Measurements from ENCODE around the gene SUMF2. TPM values are rescaled to one million over a fixed set of nuclear protein-coding genes. Genes with fewer than 3 reads are reported as not detected.
"Not testable (repeated sequence)": the region's sequence is repeated elsewhere in the genome, so short reads cannot be mapped to it uniquely, and the experiment has no call there.

The SUMF2 gene
- 112 and 128 TPM in 2 replicates for total RNA-seq (2014; rRNA removed; shearing (Covaris generic))

DNA sequence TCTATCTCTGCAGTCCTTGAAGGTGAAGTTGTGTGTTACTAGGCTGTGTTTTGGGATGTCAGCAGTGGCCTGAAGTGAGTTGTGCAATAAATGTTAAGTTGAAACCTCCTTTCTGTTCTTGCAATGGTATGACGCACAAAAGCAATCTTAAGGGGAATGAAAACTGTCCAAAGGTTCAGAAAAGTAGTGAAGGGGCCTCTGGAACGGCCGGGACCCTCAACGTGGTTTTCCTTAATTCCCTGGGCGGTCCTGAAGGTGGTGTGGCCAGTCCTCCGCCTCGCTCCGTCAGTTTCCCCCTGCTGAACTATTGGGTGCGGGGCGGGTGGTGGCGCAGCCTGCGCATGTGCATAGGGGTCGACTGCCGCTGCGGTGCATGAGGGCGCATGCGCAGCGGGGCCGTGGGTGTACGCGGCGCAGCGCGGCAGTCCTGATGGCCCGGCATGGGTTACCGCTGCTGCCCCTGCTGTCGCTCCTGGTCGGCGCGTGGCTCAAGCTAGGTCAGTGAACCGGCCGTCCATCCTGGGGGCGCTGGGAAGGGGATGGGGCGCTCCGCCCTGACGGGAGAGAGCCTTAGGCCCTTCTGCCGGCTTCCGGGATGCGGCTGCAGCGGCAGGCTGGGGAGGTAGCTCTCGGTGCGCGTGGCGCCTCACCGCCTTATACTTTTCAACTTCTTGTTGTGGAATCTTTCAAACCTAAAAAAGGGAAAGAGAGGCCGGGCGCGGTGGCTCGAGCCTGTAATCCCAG, at the start of gene SUMF2:
SUMF2 (plus strand) TSS at position 405 of the 744 bp plus-strand sequence; CDS start at position 431, 26 bp downstream.
- DNase-seq (ENCODE audit: low spot score): peak; percentile 74

- not testable (repeated sequence) for DNase-seq (ENCODE audit: low spot score)
These were observed 47.1 kb upstream of the SUMF2 start for GRCh38 chr7:56017015-56017414.

DNA sequence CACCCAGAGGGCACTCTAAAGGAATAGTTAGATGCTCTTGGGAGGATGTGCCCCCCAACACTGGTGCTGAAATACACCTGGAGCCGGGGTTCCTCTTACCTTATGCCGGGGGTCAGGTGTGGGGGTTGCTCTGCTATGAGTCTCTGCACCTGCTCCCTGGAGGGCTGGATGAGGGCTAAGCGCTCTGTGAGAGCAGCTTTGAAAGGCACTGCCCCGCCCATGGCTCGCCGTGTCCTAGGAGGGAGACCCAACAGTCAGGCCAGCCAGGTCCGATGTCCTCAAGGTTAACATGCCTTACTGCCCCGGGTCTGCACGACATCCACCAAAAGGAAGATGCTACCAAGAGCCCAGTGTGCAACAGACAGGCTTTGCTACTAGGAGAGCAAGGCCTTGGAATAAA, 44.6 kb upstream of the SUMF2 start:
- DNase-seq (ENCODE audit: low spot score): no peak

DNA sequence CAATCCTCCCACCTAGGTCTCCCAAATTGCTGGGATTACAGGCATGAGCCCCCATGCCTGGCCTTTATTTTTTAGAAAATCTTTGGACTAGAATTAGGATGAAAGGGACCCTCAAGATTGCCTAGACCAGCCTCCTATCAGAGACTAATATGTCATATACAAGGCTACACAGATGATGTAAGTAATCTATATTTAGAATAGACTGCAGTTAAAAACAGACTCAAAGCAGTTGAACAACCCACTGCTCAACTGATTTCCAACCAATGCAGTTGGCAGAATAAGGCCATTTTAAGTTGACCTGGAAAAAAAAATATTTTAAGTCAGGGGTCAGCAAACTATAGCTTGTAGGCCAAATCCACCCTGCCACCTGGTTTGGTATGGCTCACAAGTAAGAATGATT, 40.6 kb upstream of the SUMF2 start:
- no peak for DNase-seq (ENCODE audit: low spot score)

DNA sequence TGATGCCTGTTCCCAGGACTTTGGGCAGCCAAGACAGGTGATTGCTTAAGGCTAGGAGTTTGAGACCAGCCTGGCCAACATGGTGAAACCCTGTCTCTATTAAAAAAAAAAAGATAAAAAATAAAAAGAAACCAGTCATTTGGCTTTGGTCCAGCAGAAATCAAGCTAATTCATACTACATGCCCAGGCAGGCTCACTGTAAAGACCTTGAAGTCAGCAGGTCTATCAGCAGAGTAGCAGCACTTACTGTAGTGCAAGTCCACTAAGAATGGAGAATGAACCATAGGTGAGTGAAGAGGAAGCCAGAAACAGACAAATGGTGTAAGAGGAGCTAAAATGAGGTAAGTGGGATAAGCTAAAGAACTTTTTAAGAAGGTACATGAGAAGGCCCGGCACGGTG, 37.5 kb upstream of the SUMF2 start:
- no peak for DNase-seq (ENCODE audit: low spot score)

- DNase-seq (ENCODE audit: low spot score): peak; percentile 27
These were observed 35.0 kb upstream of the SUMF2 start for GRCh38 chr7:56028942-56029630.

DNA sequence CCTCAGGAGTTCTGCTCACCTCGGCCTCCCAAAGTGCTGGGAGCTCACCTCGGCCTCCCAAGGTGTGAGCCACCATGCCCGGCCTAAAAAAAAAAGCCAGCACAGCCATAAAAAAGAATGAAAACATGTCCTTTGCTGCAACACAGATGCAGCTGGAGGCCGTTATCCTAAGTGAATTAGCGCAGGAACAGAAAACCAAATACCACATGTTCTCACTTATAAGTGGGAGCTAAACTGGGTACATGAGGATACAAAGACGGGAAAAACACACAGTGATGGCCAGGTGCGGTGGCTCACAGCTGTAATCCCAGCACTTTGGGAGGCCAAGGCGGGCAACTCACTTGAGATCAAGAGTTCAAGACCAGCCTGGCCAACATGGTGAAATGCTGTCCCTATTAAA, 33.7 kb upstream of the SUMF2 start:
- no peak for DNase-seq (ENCODE audit: low spot score)

GRCh38 chr7:56031556-56031955, 32.5 kb upstream of the SUMF2 start:
- not testable (repeated sequence) for DNase-seq (ENCODE audit: low spot score)

- DNase-seq (ENCODE audit: low spot score): not testable (repeated sequence)
These were observed 31.5 kb upstream of the SUMF2 start for GRCh38 chr7:56032578-56032977.

GRCh38 chr7:56033671-56034432, 30.2 kb upstream of the SUMF2 start:
- peak; percentile 83 for DNase-seq (ENCODE audit: low spot score)

DNA sequence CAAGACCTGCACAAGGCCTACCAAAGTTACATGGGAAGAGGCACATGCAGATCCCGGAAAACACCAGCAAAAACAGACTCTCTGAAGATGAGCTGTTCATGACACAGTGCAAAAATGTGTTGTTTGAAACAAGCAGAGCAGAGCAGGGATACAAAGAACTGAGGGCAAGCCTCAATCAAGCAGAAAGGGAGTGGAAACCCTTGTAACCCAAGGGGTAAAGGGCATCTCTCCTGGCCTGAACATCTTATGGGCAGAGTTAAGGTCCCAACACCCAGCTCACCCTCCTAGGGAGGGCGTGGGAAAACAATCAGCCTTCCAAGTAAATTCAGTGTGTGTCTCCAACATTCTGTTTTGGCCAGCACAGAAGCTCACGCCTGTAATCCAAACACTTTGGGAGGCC, 23.4 kb upstream of the SUMF2 start:
- DNase-seq (ENCODE audit: low spot score): no peak

DNA sequence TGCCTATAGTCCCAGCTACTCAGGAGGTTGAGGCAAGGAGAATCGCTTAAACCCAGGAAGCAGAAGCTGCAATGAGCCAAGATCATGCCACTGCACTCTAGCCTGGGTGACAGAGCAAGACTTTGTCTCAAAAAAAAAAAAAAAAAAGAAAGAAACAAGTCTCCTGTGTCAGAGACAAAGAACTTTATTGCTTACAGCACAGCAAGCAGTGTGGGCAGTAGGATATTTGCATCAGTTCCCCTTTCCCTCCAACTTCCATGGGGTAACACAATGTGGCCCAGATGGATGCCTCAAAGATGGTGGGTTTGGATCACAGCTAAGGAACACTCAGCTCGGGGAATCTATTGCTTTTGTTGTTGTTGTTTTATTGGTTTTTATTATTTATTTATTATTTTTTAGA, 18.3 kb upstream of the SUMF2 start:
- not testable (repeated sequence) for DNase-seq (ENCODE audit: low spot score)

- DNase-seq (ENCODE audit: low spot score): peak; percentile 50
These were observed 17.2 kb upstream of the SUMF2 start for GRCh38 chr7:56046721-56047445.

- DNase-seq (ENCODE audit: low spot score): not testable (repeated sequence)
These were observed 16.5 kb upstream of the SUMF2 start for GRCh38 chr7:56047446-56048116.

- no peak for DNase-seq (ENCODE audit: low spot score)
These were observed 15.8 kb upstream of the SUMF2 start for GRCh38 chr7:56048245-56048644.

DNA sequence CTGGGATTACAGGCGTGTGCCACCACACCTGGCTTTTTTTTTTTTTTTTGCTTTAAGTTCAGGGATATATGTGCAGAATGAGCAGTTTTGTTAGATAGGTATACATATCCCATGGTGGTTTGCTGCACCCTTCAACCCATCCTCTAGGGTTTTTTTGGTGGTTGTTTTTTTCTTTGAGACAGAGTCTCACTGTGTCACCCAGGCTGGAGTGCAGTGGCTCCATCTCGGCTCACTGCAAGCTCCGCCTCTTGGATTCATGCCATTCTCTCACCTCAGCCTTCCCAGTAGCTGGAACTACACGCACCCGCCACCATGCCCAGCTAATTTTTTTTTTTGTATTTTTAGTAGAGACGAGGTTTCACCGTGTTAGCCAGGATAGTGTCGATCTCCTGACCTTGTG, 15.3 kb upstream of the SUMF2 start:
- peak; percentile 35 for DNase-seq (ENCODE audit: low spot score)

GRCh38 chr7:56051053-56051338, 13.1 kb upstream of the SUMF2 start:
- DNase-seq (ENCODE audit: low spot score): no peak

DNA sequence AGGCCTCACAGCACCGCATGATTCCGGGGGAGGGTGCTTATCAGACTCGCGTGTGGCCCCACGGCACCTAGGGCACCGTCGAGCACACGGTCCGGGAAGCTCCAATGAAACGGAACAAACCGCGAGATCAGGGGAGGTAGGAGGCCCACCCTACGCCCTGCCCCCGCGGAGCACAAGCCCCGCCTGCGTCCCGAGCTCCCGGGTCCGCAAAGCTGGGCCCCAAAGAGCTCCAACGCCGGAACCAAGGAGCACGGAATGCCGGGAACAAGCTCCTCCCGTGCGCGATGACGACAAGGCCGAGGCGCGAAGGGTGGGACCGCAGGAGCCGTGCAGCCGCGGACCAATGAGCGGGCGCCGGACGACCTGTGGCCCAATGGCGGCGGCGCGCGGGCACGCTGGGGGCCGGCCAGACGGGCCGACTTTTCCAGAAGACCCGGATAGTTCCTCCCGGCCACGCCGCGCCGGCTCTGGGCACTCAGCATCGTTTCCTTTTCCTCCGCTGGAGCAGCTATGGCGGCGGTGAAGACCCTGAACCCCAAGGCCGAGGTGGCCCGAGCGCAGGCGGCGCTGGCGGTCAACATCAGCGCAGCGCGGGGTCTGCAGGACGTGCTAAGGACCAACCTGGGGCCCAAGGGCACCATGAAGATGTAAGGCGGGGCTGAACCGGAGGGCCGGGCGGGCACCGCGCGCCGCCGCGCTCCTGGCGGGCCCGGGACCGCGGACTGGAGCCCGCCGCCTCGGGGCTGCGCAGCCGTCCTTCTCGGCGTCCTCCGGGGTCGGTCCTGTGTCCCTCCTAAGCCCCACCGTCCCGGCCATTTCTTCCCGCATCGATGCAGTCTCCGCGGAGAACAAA, 12.5 kb upstream of the SUMF2 start, which contains the start of the genes CCT6A and PSPH:
CCT6A (plus strand) TSS at position 427 of the 853 bp plus-strand sequence; CDS start at position 511, 84 bp downstream.
PSPH (minus strand) TSS at position 106 of the 853 bp plus-strand sequence. CDS start 30,232 bp downstream, outside the sequence.
- DNase-seq (ENCODE audit: low spot score): peak; percentile 96

DNA sequence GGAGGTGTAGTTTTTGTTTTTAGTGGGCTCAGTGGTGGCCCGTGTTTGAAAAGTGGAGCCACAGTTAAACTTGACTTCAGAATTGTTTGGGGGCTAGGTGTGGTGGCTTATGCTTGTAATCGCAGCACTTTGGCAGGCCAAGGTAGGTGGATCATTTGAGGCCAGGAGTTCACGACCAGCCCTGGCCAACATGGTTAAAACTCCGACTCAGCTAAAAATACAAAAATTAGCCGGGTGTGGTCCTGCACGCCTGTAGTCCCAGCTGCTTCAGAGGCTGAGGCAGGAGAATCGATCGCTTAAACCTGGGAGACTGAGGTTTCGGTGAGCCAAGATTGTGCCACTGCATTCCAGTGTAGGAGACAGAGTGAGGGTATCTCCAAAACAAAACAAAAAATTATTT, 10.7 kb upstream of the SUMF2 start:
- DNase-seq (ENCODE audit: low spot score): no peak

- DNase-seq (ENCODE audit: low spot score): no peak
These were observed 10.1 kb upstream of the SUMF2 start for GRCh38 chr7:56053993-56054392.

Data from A172 (cell line).